NCI-H2227 treated with DMSO at 0.1 percent for 48 hours (cell line): ENCODE measurements around the gene IFIT1B.
"Not testable (repeated sequence)": the region's sequence is repeated elsewhere in the genome, so short reads cannot be mapped to it uniquely, and the experiment has no call there.

Experiments used
- DNase-seq: peaks from one replicate; lab custom pipeline; 2025; lab: John Stamatoyannopoulos, UW

The IFIT1B gene

GRCh38 chr10:89384474-89385340 is 6.9 kb downstream of the IFIT1B start:
- DNase-seq: no peak

GRCh38 chr10:89388806-89389205 is 10.9 kb downstream of the IFIT1B start:
- no peak for DNase-seq

GRCh38 chr10:89389254-89389653 is 11.4 kb downstream of the IFIT1B start:
- no peak for DNase-seq

- no peak for DNase-seq
Measured at GRCh38 chr10:89390476-89391225, 12.8 kb downstream of the IFIT1B start.

- DNase-seq: not testable (repeated sequence)
Measured at GRCh38 chr10:89391226-89391576, 13.3 kb downstream of the IFIT1B start.

- peak; percentile 75 for DNase-seq
Measured at GRCh38 chr10:89391907-89392756, 14.3 kb downstream of the IFIT1B start, which contains the start of gene IFIT1. TSS of gene IFIT1 (plus strand) at chr10:89392623. CDS start at chr10:89392713, 90 bp downstream.

- DNase-seq: no peak
Measured at GRCh38 chr10:89392974-89393373, 15.1 kb downstream of the IFIT1B start.

GRCh38 chr10:89393898-89394297 is 16.0 kb downstream of the IFIT1B start:
- no peak for DNase-seq

- no peak for DNase-seq
Measured at GRCh38 chr10:89395141-89395540, 17.3 kb downstream of the IFIT1B start.

GRCh38 chr10:89398003-89398749 is 20.3 kb downstream of the IFIT1B start:
- DNase-seq: no peak

GRCh38 chr10:89399956-89400355 is 22.1 kb downstream of the IFIT1B start:
- DNase-seq: no peak

- no peak for DNase-seq
Measured at GRCh38 chr10:89403043-89403442, 25.2 kb downstream of the IFIT1B start.

- no peak for DNase-seq
Measured at GRCh38 chr10:89404104-89405047, 26.5 kb downstream of the IFIT1B start.

GRCh38 chr10:89406178-89406577 is 28.3 kb downstream of the IFIT1B start:
- not testable (repeated sequence) for DNase-seq

- not testable (repeated sequence) for DNase-seq
Measured at GRCh38 chr10:89407792-89408191, 29.9 kb downstream of the IFIT1B start.

- not testable (repeated sequence) for DNase-seq
Measured at GRCh38 chr10:89409282-89409681, 31.4 kb downstream of the IFIT1B start.

GRCh38 chr10:89410551-89410950 is 32.7 kb downstream of the IFIT1B start:
- not testable (repeated sequence) for DNase-seq

GRCh38 chr10:89411135-89411534 is 33.3 kb downstream of the IFIT1B start:
- not testable (repeated sequence) for DNase-seq

GRCh38 chr10:89412276-89412675 is 34.4 kb downstream of the IFIT1B start:
- DNase-seq: not testable (repeated sequence)

GRCh38 chr10:89413398-89413912 is 35.6 kb downstream of the IFIT1B start:
- DNase-seq: no peak
